HG03565 (cell line): ENCODE data around the gene DMD.
"Not testable (repeated sequence)": the region's sequence is repeated elsewhere in the genome, so short reads cannot be mapped to it uniquely, and the experiment has no call there.

ENCODE experiments used
- ATAC-seq: cut with Tn5 transposase; IDR thresholded peaks from one replicate; pipeline ENCODE4 v1.9.1; 2021; ENCODE audit warnings: mild to moderate bottlenecking, moderate library complexity; ENCODE audit not compliant: unreplicated experiment

DMD gene

DNA sequence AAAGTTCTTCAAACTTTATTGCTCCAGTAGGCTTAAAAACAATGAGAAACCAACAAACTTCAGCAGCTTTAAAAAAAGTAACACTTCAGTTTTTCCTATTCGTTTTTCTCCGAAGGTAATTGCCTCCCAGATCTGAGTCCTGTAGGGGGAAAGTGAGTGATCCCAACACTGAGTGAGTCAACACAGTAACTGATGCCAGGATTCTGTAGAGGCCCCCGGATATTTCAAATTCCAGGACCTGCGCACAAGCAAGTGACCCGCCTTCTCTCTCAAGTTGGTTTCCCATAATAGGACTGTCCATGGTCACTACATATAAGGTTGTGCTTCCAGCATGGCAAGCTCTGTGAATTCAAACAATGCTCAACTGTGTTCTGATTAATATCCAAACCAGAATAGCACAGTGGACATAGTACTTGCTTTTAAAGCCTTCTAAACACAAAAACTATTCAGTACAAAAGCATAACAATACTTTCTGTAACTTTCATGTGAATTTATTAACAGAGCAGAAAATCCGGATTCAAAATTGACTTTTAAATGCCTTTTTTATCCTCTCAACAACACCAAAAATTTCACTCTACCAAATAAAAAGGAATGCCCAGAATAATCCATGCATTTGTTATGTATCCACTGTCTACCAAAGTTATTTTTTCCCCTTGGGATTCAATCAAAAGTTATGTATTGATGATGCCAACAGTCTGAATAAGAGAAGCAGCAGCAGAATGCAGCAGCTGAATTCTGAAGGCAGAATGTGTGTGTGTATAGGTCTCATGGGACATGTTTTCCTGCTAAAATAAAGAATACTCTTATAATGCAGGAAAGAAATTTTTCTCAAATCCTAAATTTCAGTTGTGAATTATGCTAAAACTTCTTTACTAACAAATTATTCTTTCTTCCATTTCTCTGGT lies at the start of gene DMD:
Gene DMD, minus strand, starts transcription at position 194 of the 905 bp plus-strand sequence. CDS start 237 bp downstream, outside the sequence.
- ATAC-seq = no peak

DNA sequence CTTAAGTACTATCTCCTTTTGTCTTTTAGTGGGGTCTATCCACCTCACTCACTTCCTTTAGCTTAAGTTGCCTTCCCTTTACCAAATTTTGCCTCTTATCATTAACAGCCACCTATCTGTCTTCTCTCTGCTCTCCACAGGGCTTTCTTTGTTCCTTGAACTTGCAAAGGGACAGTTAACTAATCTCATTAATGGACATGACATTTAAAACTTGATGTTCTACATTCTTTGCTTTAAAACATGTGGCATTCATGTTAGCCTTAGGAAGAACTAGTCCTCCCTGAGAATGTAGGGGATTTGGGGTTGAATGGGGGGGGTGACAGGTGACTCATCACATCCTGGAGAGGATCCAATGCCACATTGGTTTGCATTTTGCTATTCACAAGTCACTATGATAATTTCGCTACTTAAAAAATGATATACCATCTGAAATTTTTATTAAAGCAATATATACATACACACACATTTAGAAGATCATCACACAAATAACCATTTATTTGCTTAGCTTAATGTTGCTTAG lies 41.0 kb upstream of the DMD start:
- no peak for ATAC-seq

GRCh38 chrX:33218819-33219218 lies 7.5 kb upstream of the DMD start:
- no peak for ATAC-seq

GRCh38 chrX:33210156-33210555 lies 1.2 kb downstream of the DMD start:
- ATAC-seq = no peak

- ATAC-seq = no peak
Measured at GRCh38 chrX:33207056-33207455, 4.3 kb downstream of the DMD start.

DNA sequence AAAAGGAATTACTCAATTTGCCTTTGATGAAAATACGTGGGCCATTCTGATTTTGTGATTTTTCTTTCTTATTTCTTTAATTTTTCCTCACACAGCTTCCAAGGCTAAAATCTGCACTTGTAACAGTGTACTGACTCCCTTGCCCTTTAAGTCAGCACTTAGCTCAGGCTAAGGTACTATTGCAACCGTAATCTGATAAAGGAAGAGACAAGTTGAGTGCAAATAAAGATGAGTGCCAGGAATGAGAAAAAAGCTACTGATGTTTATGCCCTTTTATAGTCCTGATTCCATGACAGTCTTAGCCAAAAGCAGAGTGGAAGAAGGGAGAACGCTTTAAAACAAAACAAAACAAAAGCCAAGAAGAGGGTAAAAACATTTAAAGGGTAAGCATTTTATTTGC lies 6.0 kb downstream of the DMD start:
- no peak for ATAC-seq

GRCh38 chrX:33204889-33205288 lies 6.5 kb downstream of the DMD start:
- no peak for ATAC-seq

DNA sequence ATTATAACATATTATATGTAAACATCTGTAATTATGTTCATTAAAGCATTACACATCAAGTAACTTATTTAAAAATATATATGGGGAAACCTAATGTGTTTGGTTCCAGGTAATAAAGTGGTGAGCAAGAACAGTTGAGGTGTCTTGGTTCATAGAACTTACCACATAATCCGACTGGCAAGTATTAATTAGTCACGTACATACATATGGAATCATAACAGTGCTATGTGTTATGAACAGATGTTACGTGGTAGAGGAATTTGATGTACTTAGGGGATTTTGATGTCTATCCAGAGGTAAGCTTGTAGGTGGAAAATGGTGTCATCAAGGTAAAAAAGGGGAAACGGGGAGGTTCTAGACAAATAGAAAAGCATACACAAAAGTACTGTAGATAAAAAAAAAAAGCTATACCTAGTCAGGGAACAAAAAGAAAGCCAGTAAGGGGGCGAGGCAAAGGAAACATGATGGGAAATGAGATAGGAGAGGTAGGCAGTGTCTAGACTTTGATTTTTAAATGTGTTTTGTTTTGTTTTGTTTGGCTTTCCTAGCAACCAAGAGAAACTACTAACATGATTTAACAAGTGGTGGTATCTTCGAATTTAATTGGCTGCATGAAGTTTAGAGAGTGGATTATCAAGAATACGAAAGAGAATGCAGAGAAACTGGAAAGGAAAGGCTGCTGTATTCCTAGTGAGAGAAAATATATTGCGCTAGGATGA lies 12.6 kb downstream of the DMD start:
- no peak for ATAC-seq

DNA sequence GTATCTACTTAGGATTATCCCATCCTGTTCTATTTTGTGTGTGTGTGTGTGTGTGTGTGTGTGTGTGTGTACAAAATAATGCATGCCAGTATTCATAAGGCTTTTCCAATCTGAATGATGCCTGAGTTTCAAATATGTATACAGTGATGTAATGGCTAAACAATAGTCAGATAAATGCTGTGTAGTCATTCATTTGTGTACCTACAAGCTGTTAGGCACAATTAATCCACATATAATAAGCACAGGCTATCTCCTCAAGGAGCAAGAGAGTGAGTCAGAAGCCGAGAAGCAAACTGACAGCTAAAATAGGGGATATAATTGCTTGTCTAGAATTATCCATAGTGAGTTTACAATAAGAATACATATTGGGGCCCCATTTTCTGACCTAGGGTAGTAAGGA lies 15.7 kb downstream of the DMD start:
- no peak for ATAC-seq

DNA sequence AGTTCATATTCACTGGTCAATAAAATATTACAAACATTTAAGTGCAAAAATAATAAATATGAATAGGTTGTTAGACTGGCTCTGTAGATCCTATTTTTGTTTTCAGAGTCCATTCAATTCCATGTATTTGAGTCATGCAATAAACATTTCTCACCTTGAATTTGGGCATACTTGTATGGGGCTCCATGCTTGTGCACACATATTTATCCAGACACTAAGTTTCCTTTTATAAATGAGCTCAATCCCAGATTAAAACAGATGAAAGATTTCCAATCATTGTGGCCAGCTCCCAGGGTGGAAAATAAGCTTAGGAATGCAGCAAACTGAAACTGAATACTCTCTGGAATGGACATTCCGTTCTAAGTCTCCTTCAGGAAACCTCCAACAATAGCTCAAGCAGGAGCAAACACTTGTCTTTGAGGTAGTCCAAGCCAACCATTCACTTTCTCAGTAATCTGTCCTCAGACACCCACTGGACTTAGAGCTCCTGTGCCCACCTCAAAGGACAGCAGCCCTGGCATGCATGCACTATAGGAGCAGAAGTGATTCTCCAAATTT lies 16.4 kb downstream of the DMD start:
- ATAC-seq = no peak

DNA sequence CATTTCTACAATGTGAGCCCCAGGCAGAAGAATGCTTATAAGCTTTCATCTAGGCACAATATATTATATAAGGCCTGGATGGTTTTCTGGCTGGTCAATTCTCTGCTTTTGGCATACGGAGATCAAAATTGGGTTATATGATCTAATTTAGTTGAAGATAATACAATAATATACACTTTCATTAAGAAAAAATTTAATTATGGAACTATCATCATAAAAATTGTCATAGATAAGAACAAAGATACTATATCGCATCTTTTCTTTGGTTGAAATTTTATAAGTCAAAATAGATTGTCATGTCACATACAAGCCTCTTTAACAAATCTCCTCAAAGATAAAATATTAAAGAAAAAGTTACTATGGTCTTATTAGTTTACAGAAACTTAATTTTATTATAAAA lies 17.1 kb downstream of the DMD start:
- no peak for ATAC-seq

GRCh38 chrX:33190016-33190415 lies 21.3 kb downstream of the DMD start:
- no peak for ATAC-seq

GRCh38 chrX:33188881-33189280 lies 22.5 kb downstream of the DMD start:
- ATAC-seq = no peak

DNA sequence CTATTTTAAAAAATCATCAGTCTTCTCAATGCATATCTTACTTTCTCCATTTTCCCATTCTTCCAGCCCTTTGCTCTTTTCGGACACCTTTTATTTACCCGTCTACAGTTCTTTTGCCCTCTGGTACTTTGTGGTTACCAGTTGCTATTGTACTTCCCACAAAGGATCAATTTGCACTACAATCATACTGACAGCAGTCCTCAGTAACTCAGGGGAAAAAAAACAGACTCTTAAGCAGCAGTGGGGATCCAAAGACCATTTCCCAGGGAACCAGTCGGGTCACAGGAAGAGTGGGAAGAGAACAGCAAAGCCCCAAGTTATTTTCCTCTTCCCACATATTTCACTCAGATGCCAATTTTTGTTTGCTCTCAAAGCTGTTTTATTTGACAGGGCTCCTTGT lies 23.1 kb downstream of the DMD start:
- no peak for ATAC-seq

DNA sequence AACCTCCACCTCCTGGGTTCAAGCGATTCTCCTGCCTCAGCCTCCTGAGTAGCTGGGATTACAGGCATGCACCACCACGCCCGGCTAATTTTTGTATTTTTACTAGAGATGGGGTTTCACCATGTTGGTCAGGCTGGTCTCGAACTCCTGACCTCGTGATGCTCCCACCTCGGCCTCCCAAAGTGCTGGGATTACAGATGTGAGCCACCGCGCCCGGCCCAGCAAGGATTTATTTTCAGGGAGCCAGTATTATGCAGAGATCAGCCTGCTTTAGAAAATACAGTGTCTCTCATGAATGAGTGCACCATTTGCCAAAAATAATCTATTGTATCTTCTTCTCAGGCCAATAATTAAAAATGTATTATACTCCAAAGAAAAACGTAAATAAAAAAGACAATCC lies 26.5 kb downstream of the DMD start:
- ATAC-seq = not testable (repeated sequence)

DNA sequence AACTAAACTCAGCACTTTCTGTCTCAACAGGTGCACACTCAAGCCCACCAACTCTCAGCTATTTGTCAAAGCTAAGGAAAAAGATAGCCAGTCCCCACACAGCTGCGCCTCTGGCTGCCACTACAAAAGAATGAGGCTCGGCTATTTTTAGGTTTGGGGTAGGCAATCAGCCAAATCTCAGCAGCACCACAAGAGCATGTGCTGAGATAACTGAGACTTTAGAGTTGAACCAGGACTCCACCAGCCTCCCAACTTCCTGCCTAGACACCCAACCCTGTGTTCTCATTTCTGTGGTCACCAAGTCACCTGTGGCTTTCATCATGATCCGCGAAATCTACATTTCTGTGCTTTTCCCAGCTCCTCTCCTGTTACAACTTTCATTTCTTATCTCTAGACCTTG lies 28.0 kb downstream of the DMD start:
- ATAC-seq = no peak

DNA sequence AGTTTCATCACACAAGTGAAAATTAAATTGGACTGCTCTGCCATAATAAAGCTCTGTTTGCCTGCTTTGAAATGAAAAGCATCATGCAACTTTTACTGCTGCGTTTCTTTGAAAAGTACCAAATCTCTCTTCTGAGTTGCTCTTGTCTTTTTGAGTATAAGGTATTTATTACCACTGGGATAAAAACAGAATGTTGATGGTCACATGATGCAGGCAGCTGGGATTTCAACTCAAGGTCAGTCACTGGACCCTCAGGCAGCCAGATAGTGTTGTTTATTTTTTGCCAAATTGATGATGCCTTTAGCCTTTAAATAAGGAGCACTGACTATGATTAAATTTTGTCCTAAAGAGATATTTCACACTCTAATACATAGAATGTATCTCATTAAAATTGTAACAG lies 32.7 kb downstream of the DMD start:
- ATAC-seq = no peak

DNA sequence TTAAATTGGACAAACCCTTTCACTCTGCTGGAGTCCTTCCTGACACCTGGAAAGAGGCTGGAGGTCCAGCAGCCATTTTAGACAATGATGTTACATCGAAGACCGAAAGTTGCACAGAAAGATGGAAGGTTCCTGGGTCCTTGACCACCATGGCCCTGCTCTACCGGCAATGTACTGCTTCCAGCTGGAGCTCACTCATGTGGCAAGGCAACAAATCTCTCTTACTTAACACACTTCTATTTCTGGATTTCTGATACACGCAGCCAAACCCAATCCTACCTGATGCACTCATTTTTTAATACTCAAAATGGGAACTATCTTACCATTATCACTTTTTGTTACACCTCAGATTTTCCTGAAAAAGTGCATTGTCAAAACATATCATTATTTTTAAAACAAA lies 33.1 kb downstream of the DMD start:
- no peak for ATAC-seq

GRCh38 chrX:33175201-33175600 lies 36.1 kb downstream of the DMD start:
- no peak for ATAC-seq

DNA sequence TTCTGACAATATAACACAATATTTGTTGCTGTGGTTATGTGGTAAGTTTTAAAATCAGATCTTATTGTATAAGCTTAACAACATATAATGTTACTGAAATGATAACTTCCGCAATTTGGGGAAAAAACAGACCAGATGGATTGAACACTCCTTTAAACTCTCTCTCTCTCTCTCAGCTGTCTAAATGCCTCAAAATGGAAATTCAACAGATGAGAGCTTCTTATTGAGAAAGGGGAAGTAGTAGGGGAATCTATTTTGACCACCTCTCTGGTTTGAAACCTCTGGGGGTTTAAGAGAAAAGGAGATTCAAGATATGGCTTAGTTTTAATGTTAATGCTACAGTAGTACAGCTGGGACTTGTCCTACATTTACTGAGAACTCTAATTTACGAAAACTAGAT lies 40.3 kb downstream of the DMD start:
- ATAC-seq = no peak

DNA sequence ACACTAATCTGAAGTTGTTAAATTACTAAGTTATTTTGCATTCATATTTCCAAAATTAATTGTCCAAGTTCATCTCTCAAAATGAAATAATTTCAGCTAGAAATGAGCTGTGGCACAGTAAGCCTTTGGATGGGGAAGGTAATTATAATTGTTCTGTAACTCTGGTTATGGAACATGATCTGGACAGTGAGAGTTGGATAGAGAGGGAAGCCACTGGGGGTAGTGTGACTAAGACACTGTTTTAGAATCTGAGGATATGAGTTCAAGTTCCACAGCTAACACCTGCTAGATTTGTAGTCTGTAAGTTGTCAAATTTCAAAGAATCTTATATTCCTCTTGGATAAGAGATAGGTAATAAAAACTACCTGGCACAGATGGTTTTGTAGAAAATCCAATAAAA lies 49.5 kb downstream of the DMD start:
- ATAC-seq = no peak

DNA sequence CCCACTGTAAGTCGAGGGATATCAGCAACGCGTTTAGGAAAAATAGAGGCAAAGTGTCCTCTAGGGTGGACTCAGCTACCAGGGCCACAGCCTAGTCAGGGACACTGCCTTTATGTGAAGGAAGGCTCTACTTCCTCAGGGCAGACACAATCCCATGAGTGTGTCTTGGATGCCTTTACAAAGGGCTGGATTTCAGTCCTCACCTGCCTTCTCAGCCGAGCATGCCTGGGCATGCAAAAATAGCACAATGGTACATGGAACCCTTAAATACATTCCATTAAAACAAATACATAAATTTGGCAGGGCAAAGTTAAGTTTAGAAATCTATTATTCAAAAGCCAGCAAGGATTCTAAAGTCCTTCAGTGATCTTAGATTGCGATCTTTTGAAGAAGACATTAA lies 51.1 kb downstream of the DMD start:
- ATAC-seq = no peak
